ENCODE measurements around the gene RASA3. TPM values are rescaled to one million over a fixed set of nuclear protein-coding genes. Genes with fewer than 3 reads are reported as not detected.

Gene RASA3
- total RNA-seq, 1 experiment from 2014 or later = 22.3 TPM

DNA sequence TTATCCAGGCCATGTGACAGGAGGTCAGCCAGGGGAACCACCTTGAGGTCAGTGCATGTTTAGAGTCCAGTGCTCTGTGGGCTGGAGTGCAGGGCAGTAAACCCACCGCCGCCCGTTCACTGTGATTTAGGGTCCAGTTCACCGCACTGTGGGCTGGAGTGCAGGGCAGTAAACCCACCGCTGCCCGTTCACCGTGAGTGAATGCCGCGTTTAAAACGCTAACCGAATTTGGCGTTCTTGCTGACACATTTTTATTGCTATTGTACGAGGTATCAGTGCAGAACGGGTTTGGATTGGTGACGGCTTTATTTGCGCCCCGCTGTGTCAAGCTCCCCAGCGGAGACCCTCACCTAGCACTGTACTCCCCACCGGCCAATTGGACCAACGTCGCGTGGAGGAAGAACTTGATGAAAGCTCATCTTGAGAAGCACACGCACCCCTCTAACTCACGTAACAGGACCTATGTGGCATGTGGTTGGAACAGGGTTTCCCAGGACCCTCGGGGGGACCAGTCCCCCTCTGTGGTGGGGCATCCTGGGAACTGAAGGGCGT, 186.5 kb downstream of the RASA3 start (continued):
- no peak for TF ChIP-seq ZNF121 (CRISPR knock-in tag; IDR thresholded peaks at IDR 0.05)

DNA sequence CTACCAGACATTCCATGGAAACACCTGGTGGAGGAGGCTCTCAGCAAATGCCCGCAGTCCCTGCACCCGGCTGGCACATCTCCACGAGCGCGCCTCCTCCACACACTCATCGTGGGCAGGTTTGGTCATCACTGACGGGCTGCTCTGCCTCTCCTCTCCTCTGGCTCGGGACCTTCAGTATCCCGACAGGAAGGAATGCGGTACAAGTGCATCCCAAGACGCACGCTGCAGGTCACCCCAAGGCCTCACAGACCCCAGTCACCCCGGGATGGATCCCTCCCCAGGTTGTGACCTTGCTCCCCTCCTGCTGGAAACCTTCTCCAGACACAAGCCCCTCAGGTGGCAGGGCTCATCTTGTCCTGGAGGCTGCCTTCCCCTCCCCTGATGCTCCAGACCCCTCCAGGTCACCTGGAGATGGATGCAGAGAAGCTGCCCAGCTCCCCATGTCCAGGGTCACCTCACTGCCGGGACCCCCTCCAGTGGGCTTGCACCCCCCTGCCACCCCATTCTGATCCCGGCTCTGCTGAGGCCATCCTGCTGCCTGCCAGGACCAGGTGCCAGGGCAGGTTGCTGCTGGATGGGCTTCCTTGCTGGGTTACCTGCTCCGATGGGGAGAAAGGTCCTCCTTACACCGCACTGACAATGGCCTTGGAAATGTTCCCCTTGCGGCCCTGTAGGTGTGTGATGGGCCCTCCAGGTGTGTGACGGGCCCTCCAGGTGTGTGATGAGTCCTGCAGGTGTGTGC, 188.4 kb downstream of the RASA3 start:
- no peak overlapping the region for H3K27ac Mint-ChIP-seq
- DNase-seq (ENCODE audit: low spot score) (no peak), ATAC-seq (no peak)
- no peaks in the 10 kb centered on the region for H3K9me3 Mint-ChIP-seq
- no peak overlapping the region for H3K4me3 Mint-ChIP-seq
- H3K27me3 Mint-ChIP-seq (ENCODE audit: low read depth) = no peaks in the 10 kb centered on the region
- CTCF ChIA-PET = no interaction called here
- no peaks in the 10 kb centered on the region for H3K36me3 Mint-ChIP-seq
- no peaks in the 10 kb centered on the region for H3K4me1 Mint-ChIP-seq
- TF ChIP-seq SMAD4 (CRISPR knock-in tag; IDR thresholded peaks at IDR 0.05) (no peak), HMGA2 (CRISPR knock-in tag; IDR thresholded peaks at IDR 0.05) (no peak), ZBTB21 (CRISPR knock-in tag; IDR thresholded peaks at IDR 0.05; ENCODE audit: borderline replicate concordance) (no peak), TP53 (CRISPR knock-in tag; IDR thresholded peaks at IDR 0.05) (no peak), IRF2 (CRISPR knock-in tag; IDR thresholded peaks at IDR 0.05; ENCODE audit: borderline replicate concordance, low read depth) (no peak), FOXJ3 (CRISPR knock-in tag; IDR thresholded peaks at IDR 0.05; ENCODE audit: borderline replicate concordance) (no peak), GABPB1 (CRISPR knock-in tag; IDR thresholded peaks at IDR 0.05) (no peak), ZNF317 (CRISPR knock-in tag; IDR thresholded peaks at IDR 0.05; ENCODE audit: borderline replicate concordance, low read depth) (no peak)
- TF ChIP-seq, protein P1, sequence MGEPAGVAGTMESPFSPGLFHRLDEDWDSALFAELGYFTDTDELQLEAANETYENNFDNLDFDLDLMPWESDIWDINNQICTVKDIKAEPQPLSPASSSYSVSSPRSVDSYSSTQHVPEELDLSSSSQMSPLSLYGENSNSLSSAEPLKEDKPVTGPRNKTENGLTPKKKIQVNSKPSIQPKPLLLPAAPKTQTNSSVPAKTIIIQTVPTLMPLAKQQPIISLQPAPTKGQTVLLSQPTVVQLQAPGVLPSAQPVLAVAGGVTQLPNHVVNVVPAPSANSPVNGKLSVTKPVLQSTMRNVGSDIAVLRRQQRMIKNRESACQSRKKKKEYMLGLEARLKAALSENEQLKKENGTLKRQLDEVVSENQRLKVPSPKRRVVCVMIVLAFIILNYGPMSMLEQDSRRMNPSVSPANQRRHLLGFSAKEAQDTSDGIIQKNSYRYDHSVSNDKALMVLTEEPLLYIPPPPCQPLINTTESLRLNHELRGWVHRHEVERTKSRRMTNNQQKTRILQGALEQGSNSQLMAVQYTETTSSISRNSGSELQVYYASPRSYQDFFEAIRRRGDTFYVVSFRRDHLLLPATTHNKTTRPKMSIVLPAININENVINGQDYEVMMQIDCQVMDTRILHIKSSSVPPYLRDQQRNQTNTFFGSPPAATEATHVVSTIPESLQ (CRISPR knock-in tag; IDR thresholded peaks at IDR 0.05) = no peak
- TF ChIP-seq, protein P2, sequence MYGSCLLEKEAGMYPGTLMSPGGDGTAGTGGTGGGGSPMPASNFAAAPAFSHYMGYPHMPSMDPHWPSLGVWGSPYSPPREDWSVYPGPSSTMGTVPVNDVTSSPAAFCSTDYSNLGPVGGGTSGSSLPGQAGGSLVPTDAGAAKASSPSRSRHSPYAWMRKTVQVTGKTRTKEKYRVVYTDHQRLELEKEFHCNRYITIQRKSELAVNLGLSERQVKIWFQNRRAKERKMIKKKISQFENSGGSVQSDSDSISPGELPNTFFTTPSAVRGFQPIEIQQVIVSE (CRISPR knock-in tag; IDR thresholded peaks at IDR 0.05; ENCODE audit: borderline replicate concordance) = no peak
- POLR2A ChIA-PET = no interaction called here

DNA sequence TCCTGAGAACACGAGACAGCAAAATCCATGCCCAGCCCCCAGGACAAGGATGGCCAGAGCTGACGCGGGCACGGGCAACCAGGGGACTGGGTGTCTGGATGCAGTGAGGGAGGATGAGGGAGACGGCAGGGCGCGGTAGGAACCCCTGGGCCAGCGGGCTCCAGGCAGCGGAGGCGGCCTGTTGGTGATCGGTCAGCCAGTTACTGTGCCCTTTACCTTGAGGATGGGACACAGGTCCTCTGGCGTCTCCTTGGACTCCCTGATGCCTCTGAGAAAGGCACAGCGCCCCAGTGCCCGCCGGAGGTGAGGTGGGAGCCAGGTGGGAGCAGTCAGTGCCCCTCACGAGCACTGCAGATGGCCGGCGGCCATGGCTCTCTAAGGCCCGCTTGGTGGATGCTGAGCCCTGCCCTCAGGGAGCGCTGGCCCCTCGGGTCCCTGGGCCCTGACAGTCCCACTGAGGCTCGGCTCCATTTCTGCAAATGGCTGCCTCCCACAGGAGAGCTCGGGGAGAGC, 189.8 kb downstream of the RASA3 start:
- CTCF ChIA-PET = no interaction called here
- no peaks in the 10 kb centered on the region for H3K9me3 Mint-ChIP-seq
- no peaks in the 10 kb centered on the region for H3K27me3 Mint-ChIP-seq (ENCODE audit: low read depth)
- no peak overlapping the region for H3K4me3 Mint-ChIP-seq
- POLR2A ChIA-PET = no interaction called here
- ATAC-seq (no peak), DNase-seq (ENCODE audit: low spot score) (no peak)
- no peaks in the 10 kb centered on the region for H3K4me1 Mint-ChIP-seq
- H3K36me3 Mint-ChIP-seq = no peaks in the 10 kb centered on the region
- H3K27ac Mint-ChIP-seq = no peak overlapping the region
- TF ChIP-seq, protein P3, sequence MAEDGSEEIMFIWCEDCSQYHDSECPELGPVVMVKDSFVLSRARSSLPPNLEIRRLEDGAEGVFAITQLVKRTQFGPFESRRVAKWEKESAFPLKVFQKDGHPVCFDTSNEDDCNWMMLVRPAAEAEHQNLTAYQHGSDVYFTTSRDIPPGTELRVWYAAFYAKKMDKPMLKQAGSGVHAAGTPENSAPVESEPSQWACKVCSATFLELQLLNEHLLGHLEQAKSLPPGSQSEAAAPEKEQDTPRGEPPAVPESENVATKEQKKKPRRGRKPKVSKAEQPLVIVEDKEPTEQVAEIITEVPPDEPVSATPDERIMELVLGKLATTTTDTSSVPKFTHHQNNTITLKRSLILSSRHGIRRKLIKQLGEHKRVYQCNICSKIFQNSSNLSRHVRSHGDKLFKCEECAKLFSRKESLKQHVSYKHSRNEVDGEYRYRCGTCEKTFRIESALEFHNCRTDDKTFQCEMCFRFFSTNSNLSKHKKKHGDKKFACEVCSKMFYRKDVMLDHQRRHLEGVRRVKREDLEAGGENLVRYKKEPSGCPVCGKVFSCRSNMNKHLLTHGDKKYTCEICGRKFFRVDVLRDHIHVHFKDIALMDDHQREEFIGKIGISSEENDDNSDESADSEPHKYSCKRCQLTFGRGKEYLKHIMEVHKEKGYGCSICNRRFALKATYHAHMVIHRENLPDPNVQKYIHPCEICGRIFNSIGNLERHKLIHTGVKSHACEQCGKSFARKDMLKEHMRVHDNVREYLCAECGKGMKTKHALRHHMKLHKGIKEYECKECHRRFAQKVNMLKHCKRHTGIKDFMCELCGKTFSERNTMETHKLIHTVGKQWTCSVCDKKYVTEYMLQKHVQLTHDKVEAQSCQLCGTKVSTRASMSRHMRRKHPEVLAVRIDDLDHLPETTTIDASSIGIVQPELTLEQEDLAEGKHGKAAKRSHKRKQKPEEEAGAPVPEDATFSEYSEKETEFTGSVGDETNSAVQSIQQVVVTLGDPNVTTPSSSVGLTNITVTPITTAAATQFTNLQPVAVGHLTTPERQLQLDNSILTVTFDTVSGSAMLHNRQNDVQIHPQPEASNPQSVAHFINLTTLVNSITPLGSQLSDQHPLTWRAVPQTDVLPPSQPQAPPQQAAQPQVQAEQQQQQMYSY (CRISPR knock-in tag; IDR thresholded peaks at IDR 0.05) = no peak
- TF ChIP-seq GRHL2 (CRISPR knock-in tag; IDR thresholded peaks at IDR 0.05; ENCODE audit: insufficient replicate concordance, severe bottlenecking) = no peak
- no peak for TF ChIP-seq HMGA2 (CRISPR knock-in tag; IDR thresholded peaks at IDR 0.05)
- TF ChIP-seq SMAD4 (CRISPR knock-in tag; IDR thresholded peaks at IDR 0.05) = no peak
- TF ChIP-seq, protein P4, sequence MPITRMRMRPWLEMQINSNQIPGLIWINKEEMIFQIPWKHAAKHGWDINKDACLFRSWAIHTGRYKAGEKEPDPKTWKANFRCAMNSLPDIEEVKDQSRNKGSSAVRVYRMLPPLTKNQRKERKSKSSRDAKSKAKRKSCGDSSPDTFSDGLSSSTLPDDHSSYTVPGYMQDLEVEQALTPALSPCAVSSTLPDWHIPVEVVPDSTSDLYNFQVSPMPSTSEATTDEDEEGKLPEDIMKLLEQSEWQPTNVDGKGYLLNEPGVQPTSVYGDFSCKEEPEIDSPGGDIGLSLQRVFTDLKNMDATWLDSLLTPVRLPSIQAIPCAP (CRISPR knock-in tag; IDR thresholded peaks at IDR 0.05) = no peak
- TF ChIP-seq JUN (CRISPR knock-in tag; IDR thresholded peaks at IDR 0.05) = no peak
- TF ChIP-seq, protein P5, sequence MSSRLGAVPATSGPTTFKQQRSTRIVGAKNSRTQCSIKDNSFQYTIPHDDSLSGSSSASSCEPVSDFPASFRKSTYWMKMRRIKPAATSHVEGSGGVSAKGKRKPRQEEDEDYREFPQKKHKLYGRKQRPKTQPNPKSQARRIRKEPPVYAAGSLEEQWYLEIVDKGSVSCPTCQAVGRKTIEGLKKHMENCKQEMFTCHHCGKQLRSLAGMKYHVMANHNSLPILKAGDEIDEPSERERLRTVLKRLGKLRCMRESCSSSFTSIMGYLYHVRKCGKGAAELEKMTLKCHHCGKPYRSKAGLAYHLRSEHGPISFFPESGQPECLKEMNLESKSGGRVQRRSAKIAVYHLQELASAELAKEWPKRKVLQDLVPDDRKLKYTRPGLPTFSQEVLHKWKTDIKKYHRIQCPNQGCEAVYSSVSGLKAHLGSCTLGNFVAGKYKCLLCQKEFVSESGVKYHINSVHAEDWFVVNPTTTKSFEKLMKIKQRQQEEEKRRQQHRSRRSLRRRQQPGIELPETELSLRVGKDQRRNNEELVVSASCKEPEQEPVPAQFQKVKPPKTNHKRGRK (CRISPR knock-in tag; IDR thresholded peaks at IDR 0.05; ENCODE audit: borderline replicate concordance) = no peak
- TF ChIP-seq GTF2I (CRISPR knock-in tag; conservative IDR thresholded peaks at IDR 0.05) = no peak
- TF ChIP-seq, protein P6, sequence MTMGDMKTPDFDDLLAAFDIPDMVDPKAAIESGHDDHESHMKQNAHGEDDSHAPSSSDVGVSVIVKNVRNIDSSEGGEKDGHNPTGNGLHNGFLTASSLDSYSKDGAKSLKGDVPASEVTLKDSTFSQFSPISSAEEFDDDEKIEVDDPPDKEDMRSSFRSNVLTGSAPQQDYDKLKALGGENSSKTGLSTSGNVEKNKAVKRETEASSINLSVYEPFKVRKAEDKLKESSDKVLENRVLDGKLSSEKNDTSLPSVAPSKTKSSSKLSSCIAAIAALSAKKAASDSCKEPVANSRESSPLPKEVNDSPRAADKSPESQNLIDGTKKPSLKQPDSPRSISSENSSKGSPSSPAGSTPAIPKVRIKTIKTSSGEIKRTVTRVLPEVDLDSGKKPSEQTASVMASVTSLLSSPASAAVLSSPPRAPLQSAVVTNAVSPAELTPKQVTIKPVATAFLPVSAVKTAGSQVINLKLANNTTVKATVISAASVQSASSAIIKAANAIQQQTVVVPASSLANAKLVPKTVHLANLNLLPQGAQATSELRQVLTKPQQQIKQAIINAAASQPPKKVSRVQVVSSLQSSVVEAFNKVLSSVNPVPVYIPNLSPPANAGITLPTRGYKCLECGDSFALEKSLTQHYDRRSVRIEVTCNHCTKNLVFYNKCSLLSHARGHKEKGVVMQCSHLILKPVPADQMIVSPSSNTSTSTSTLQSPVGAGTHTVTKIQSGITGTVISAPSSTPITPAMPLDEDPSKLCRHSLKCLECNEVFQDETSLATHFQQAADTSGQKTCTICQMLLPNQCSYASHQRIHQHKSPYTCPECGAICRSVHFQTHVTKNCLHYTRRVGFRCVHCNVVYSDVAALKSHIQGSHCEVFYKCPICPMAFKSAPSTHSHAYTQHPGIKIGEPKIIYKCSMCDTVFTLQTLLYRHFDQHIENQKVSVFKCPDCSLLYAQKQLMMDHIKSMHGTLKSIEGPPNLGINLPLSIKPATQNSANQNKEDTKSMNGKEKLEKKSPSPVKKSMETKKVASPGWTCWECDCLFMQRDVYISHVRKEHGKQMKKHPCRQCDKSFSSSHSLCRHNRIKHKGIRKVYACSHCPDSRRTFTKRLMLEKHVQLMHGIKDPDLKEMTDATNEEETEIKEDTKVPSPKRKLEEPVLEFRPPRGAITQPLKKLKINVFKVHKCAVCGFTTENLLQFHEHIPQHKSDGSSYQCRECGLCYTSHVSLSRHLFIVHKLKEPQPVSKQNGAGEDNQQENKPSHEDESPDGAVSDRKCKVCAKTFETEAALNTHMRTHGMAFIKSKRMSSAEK (CRISPR knock-in tag; IDR thresholded peaks at IDR 0.05; ENCODE audit: borderline replicate concordance) = no peak
